ENCODE measurements around the gene RMDN3. TPM values are rescaled to one million over a fixed set of nuclear protein-coding genes. Genes with fewer than 3 reads are reported as not detected.
A peak's percentile ranks its signal among the peaks of the same experiment; 100 is the strongest.

RMDN3 gene
- total RNA-seq = 10 to 100 TPM; 24.2 to 37.2 (median 32.8) TPM

GRCh38 chr15:40754883-40755811 is at the start of gene RMDN3:
TSS of gene RMDN3 (minus strand) at chr15:40755254. CDS start at chr15:40754783, 471 bp downstream.
- ATAC-seq = peak; percentile 95
- Histone ChIP-seq H3K4me3 (peak within 1 kb of the TSS; percentile 73 to 94), H3K4me1 (peaks cover 0 to 37% (median 4%) of the 10 kb centered on the region in 3 donors), H3K27ac (peak within 1 kb of the TSS; percentile 36 to 87 (median 84)), H3K27me3 (no peaks in the 10 kb centered on the region), H3K36me3 (peaks cover 0 to 25% of the 10 kb centered on the region in 2 donors), H3K9me3 (no peaks in the 10 kb centered on the region)
- TF ChIP-seq EP300 (IDR thresholded peaks at IDR 0.05) (no peak), POLR2A (IDR thresholded peaks at IDR 0.05) (peak; percentile 43 to 54), POLR2AphosphoS5 (IDR thresholded peaks at IDR 0.05) (peak; percentile 65), CTCF (IDR thresholded peaks at IDR 0.05) (peak in 3 of 4 experiments; percentile 17 to 46 (median 46))
- 0 to 1% methylated on average over 15 to 24 of the region's 66 CpGs for WGBS, 2 donors (ENCODE audit: low coverage in 1 of 2)

- 100% methylated on average over 1 of the region's 1 CpG; no CpG with 5 or more reads in 1 of the 2 donors for WGBS, 2 donors (ENCODE audit: low coverage in 1 of 2)
- Histone ChIP-seq H3K27me3 (no peaks in the 10 kb centered on the region), H3K36me3 (peaks cover 0 to 12% of the 10 kb centered on the region in 2 donors), H3K4me1 (peaks cover 3 to 37% (median 17%) of the 10 kb centered on the region in 3 donors), H3K9me3 (no peaks in the 10 kb centered on the region), H3K4me3 (no peak overlapping the region), H3K27ac (no peak overlapping the region)
- no peak for ATAC-seq
- TF ChIP-seq CTCF (IDR thresholded peaks at IDR 0.05) (no peak), POLR2A (IDR thresholded peaks at IDR 0.05) (no peak), EP300 (IDR thresholded peaks at IDR 0.05) (no peak), POLR2AphosphoS5 (IDR thresholded peaks at IDR 0.05) (no peak)
Observed at GRCh38 chr15:40803688-40804087, 48.6 kb upstream of the RMDN3 start.

- TF ChIP-seq CTCF (IDR thresholded peaks at IDR 0.05) (no peak), POLR2A (IDR thresholded peaks at IDR 0.05) (no peak), EP300 (IDR thresholded peaks at IDR 0.05) (no peak), POLR2AphosphoS5 (IDR thresholded peaks at IDR 0.05) (no peak)
- no peaks in the 10 kb centered on the region for H3K27me3 ChIP-seq
- peaks cover 0 to 30% (median 11%) of the 10 kb centered on the region in 3 donors for H3K4me1 ChIP-seq
- 88% methylated on average over 2 of the region's 2 CpGs; no CpG with 5 or more reads in 1 of the 2 donors for WGBS, 2 donors (ENCODE audit: low coverage in 1 of 2)
- no peak for ATAC-seq
- H3K9me3 ChIP-seq = no peaks in the 10 kb centered on the region
- peaks cover 0 to 18% of the 10 kb centered on the region in 2 donors for H3K36me3 ChIP-seq
- no peak overlapping the region for H3K4me3 ChIP-seq
- no peak overlapping the region for H3K27ac ChIP-seq
Observed at GRCh38 chr15:40803076-40803475, 48.0 kb upstream of the RMDN3 start.

GRCh38 chr15:40799523-40799922 is 44.5 kb upstream of the RMDN3 start:
- Histone ChIP-seq H3K4me1 (peaks cover 0 to 29% (median 0%) of the 10 kb centered on the region in 3 donors), H3K27ac (no peak overlapping the region), H3K9me3 (no peaks in the 10 kb centered on the region), H3K36me3 (peaks cover 0 to 18% of the 10 kb centered on the region in 2 donors), H3K4me3 (no peak overlapping the region), H3K27me3 (no peaks in the 10 kb centered on the region)
- 86 to 87% methylated on average over 3 of the region's 3 CpGs for WGBS, 2 donors (ENCODE audit: low coverage in 1 of 2)
- no peak for TF ChIP-seq POLR2AphosphoS5 (IDR thresholded peaks at IDR 0.05)
- no peak for TF ChIP-seq POLR2A (IDR thresholded peaks at IDR 0.05)
- TF ChIP-seq EP300 (IDR thresholded peaks at IDR 0.05) = no peak
- TF ChIP-seq CTCF (IDR thresholded peaks at IDR 0.05) = no peak
- ATAC-seq = no peak
